ENCODE measurements around the gene C3orf52.

C3orf52 gene

GRCh38 chr3:112132975-112133448 lies 46.8 kb downstream of the C3orf52 start, which contains the start of gene GCSAM:
TSS of gene GCSAM (minus strand) at chr3:112133248. CDS start at chr3:112133120, 128 bp downstream.
- peak within 1 kb of the TSS; percentile 63 to 93 (median 82) for H3K4me2 ChIP-seq
- no peaks in the 10 kb centered on the region for H4K20me1 ChIP-seq
- H3K36me3 ChIP-seq = peaks cover 0 to 17% (median 0%) of the 10 kb centered on the region in 11 experiments; a peak in 1 of 22 replicates
- H3K27me3 ChIP-seq = no peaks in the 10 kb centered on the region
- peak within 1 kb of the TSS; percentile 25 to 61 (median 53); a peak in 21 of 22 replicates for H3K27ac ChIP-seq
- no peak for TF ChIP-seq Cebpa-rat (IDR thresholded peaks at IDR 0.05)
- peak within 1 kb of the TSS in 8 of 10 experiments; percentile 25 to 62 (median 37); a peak in 15 of 20 replicates for H3K4me3 ChIP-seq
- H3K9me3 ChIP-seq (replicated peaks in 1 of 11) = no peaks in the 10 kb centered on the region
- peaks cover 51 to 99% (median 96%) of the 10 kb centered on the region in 10 experiments for H3K4me1 ChIP-seq
- peak within 1 kb of the TSS in 9 of 11 experiments; percentile 14 to 71 (median 52); a peak in 15 of 22 replicates for H3K9ac ChIP-seq

- TF ChIP-seq Cebpa-rat (IDR thresholded peaks at IDR 0.05) = no peak
- peaks cover 51 to 99% (median 90%) of the 10 kb centered on the region in 10 experiments for H3K4me1 ChIP-seq
- H3K36me3 ChIP-seq = peaks cover 0 to 11% (median 0%) of the 10 kb centered on the region in 11 experiments; a peak in 1 of 22 replicates
- H3K9ac ChIP-seq = no peak overlapping the region; a peak in 3 of 22 replicates
- H3K4me2 ChIP-seq = peak overlapping the region; percentile 63 to 93 (median 82)
- no peaks in the 10 kb centered on the region for H3K9me3 ChIP-seq (replicated peaks in 1 of 11)
- no peaks in the 10 kb centered on the region for H4K20me1 ChIP-seq
- H3K27me3 ChIP-seq = no peaks in the 10 kb centered on the region
- peak overlapping the region in 7 of 11 experiments; percentile 16 to 61 (median 54); a peak in 5 of 22 replicates for H3K27ac ChIP-seq
- peak overlapping the region in 3 of 10 experiments; percentile 39 to 62 (median 62); a peak in 4 of 20 replicates for H3K4me3 ChIP-seq
Measured at GRCh38 chr3:112133626-112134334, 47.6 kb downstream of the C3orf52 start.

GRCh38 chr3:112134335-112135124 lies 48.3 kb downstream of the C3orf52 start:
- Histone ChIP-seq H4K20me1 (no peaks in the 10 kb centered on the region), H3K4me3 (no peak overlapping the region), H3K9ac (no peak overlapping the region), H3K27me3 (no peaks in the 10 kb centered on the region), H3K36me3 (peaks cover 0 to 9% (median 0%) of the 10 kb centered on the region in 11 experiments; a peak in 1 of 22 replicates), H3K27ac (0 out of 22 replicates have a peak overlapping the region, but pooled peaks of 1 of the 11 experiments have one; percentile 54), H3K4me2 (peak overlapping the region in 9 of 11 experiments; percentile 69 to 93 (median 82); a peak in 15 of 22 replicates), H3K4me1 (peaks cover 43 to 91% (median 83%) of the 10 kb centered on the region in 10 experiments), H3K9me3 (replicated peaks in 1 of 11) (no peaks in the 10 kb centered on the region)
- no peak for TF ChIP-seq Cebpa-rat (IDR thresholded peaks at IDR 0.05)

- no peak for TF ChIP-seq Cebpa-rat (IDR thresholded peaks at IDR 0.05)
- Histone ChIP-seq H3K4me3 (no peak overlapping the region), H3K27me3 (no peaks in the 10 kb centered on the region), H3K9ac (no peak overlapping the region), H3K27ac (no peak overlapping the region), H3K36me3 (no peaks in the 10 kb centered on the region), H3K4me2 (peak overlapping the region in 7 of 11 experiments; percentile 1 to 93 (median 82); a peak in 12 of 22 replicates), H3K4me1 (peaks cover 39 to 76% (median 68%) of the 10 kb centered on the region in 10 experiments), H3K9me3 (replicated peaks in 1 of 11) (no peaks in the 10 kb centered on the region), H4K20me1 (no peaks in the 10 kb centered on the region)
Measured at GRCh38 chr3:112136046-112136445, 49.9 kb downstream of the C3orf52 start.

GRCh38 chr3:112136959-112137693 lies 50.9 kb downstream of the C3orf52 start:
- Histone ChIP-seq H4K20me1 (no peaks in the 10 kb centered on the region), H3K4me2 (peak overlapping the region; percentile 24 to 93 (median 62); a peak in 18 of 22 replicates), H3K9me3 (replicated peaks in 1 of 11) (no peaks in the 10 kb centered on the region), H3K27ac (peak overlapping the region in 3 of 11 experiments; percentile 1 to 22 (median 13); a peak in 6 of 22 replicates), H3K27me3 (no peaks in the 10 kb centered on the region), H3K36me3 (no peaks in the 10 kb centered on the region), H3K4me1 (peaks cover 36 to 67% (median 61%) of the 10 kb centered on the region in 10 experiments), H3K4me3 (no peak overlapping the region), H3K9ac (0 out of 22 replicates have a peak overlapping the region, but pooled peaks of 3 of the 11 experiments have one; percentile 2 to 21 (median 3))
- no peak for TF ChIP-seq Cebpa-rat (IDR thresholded peaks at IDR 0.05)

GRCh38 chr3:112137781-112138180 lies 51.6 kb downstream of the C3orf52 start:
- Histone ChIP-seq H3K4me2 (peak overlapping the region; percentile 23 to 93 (median 59); a peak in 17 of 22 replicates), H3K27me3 (no peaks in the 10 kb centered on the region), H3K4me1 (peaks cover 30 to 61% (median 54%) of the 10 kb centered on the region in 10 experiments), H3K36me3 (no peaks in the 10 kb centered on the region), H4K20me1 (no peaks in the 10 kb centered on the region), H3K27ac (no peak overlapping the region; a peak in 1 of 22 replicates), H3K9ac (no peak overlapping the region), H3K9me3 (replicated peaks in 1 of 11) (no peaks in the 10 kb centered on the region; a peak in 1 of 22 replicates), H3K4me3 (no peak overlapping the region)
- no peak for TF ChIP-seq Cebpa-rat (IDR thresholded peaks at IDR 0.05)

- Histone ChIP-seq H3K36me3 (no peaks in the 10 kb centered on the region), H3K4me1 (peaks cover 24 to 55% (median 48%) of the 10 kb centered on the region in 10 experiments), H3K4me2 (peak overlapping the region; percentile 23 to 93 (median 59); a peak in 17 of 22 replicates), H3K27me3 (no peaks in the 10 kb centered on the region), H3K9me3 (replicated peaks in 1 of 11) (peaks cover 0 to 6% (median 0%) of the 10 kb centered on the region in 11 experiments; a peak in 3 of 22 replicates), H3K4me3 (no peak overlapping the region), H4K20me1 (no peaks in the 10 kb centered on the region), H3K9ac (no peak overlapping the region), H3K27ac (no peak overlapping the region)
- no peak for TF ChIP-seq Cebpa-rat (IDR thresholded peaks at IDR 0.05)
Measured at GRCh38 chr3:112138219-112138969, 52.2 kb downstream of the C3orf52 start.
